UCSD-AML1 (cell line): ENCODE measurements around the gene RBPJ.
A peak's percentile ranks its signal among the peaks of the same experiment; 100 is the strongest.
"Not testable (repeated sequence)": the region's sequence is repeated elsewhere in the genome, so short reads cannot be mapped to it uniquely, and the experiment has no call there.

ENCODE experiments used
- DNase-seq: peaks from one replicate; lab custom pipeline; 2025; ENCODE audit not compliant: unreplicated experiment; lab: John Stamatoyannopoulos, UW

Gene RBPJ

DNA sequence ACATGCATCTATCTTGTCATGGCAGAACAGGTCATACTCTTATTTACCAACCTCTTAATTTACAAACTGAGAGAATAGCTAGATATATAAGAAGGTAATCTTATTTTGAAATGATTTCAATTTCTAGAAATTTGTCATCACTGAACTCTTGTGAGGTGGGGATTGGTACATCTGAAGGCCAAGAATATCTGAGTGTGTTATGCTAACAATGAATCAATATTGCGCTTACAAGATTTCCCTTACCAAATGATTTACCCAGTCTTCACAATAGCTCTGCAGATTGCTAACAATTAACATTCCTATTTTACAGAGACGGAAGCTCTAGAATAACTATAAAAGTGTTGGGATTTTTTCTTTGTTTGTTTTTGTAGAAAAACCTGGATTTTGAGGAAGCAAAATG is 48.3 kb downstream of the RBPJ start:
- no peak for DNase-seq

DNA sequence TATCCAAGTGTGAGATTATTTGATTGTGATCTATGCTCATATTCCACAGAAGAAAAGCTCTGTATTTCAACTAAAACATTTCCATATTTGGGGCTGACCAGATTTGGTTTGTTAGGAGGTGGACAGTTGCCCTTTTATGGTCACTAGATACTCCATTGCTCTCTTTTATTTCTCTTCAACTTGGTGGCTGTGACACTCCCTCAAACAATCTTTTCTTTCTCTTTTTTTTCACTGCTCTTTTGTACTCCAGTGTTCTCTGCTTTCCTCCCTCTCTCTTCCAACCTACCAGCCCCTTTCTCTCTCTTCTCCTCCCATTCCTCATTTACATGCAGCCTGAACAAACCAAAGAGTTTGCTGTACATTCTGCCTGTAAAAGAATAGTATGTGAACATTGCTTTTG is 48.8 kb downstream of the RBPJ start:
- no peak for DNase-seq

DNA sequence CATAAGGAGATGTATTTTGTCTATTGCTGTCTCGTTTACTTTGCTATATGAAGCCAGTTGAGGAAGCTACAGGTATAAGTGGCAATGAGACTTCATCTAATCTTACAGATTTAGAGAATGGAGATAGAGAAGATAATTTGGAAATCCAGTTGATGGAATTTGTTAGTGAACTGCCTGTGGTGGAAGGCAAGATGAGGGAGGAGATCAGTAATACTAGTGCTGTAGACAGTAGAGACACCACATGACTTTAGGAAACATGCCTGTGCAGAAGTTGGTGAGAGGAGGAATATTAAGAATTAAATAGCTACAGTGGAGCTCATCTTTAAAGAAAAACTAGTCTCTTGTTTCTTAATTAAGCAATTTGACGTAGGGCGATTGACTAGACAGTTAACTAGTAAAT is 51.3 kb downstream of the RBPJ start:
- no peak for DNase-seq

DNA sequence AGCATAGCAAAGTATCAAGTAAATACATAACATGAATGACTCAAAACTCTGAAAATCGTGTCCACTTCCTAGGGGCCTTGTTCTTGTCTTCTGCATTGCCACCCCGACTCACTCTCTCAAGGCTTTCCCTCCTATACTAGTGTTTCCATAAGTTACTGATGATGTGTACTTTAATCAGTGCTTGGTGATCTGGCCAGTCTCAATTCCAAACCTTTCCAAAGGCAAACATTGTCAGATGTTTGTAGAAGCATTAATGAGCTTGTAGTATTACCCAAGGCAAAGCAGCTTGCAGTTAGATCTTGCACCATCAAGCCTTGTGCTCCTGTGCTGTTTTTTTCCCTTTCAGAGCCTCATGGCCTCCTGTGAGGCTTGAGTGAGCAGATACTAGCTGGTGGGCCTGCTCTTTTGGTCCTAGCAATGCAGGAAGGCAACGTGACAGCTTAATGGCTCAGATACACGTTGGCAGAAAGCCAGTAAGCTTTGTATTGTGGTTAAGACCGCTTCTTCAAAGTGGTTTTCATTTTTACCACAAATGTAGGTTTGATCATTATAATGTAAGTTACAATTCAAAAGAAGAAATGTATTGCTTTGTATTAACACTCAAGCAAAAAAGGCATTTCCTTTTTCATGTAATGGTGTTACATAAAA is 51.8 kb downstream of the RBPJ start:
- DNase-seq, result peak; percentile 51

DNA sequence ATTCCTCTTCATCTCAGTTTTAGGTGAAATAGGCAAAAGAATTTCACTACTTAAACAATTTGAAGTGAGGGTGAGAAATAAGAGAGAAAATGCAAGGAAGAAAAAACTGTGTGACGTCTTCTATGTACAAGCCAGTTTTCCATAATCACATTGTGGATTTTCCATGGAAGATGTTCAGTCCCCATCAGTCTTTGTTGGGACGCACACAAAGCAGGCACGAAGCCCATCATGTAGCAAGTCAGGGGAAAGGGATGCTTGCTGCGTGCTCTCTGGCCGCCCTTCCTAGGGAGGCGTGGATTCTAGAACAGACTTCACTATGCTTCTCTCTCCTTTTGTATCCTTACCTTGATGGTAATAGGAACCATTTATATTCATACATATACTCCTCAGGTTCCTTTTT is 54.7 kb downstream of the RBPJ start:
- DNase-seq, result no peak

DNA sequence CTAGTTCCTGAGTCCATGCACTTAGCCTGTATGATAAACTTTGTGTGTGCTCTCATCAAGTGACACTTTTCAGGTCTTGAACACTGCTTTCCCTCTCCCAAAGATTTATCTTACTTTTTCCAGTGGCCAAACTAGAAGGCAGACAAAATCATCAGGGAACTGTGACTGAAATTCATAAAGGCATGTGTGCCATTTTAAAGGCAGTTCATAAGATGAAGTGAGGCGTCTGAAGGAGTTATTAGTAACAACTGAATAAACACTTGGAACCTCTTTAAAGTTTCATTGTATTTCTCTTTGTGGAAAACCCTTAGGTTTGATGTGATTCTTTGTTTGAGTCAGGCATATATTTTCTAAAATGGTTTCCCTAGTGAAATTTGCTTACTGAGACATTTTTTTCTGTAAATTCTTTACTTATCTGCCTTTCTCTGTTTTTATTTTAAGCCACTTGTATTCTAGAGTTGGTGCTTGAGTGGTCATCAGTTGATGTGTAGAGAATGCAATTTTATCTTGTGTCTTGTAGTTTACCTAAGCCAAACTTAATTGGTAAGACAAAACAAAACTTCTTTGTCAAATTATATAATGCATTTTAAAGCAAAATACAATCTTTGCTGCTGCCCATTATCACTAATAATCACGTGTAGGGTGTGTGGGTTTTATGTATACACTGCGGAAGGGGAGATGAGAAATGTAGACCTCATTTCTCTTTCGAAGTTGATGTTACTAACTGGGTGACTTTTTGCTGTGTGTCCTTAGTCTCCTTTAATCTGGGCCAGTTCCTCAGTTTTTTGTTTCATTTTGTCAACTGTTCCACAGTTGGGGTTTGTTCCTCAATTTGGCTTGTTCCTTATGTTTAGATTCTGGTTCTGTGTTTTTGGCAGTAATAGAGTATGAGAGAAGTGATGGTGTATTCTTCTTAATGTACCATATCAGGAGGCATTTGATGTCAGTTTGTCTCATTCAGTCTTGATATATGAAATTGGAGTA is 56.8 kb downstream of the RBPJ start:
- DNase-seq, result no peak

DNA sequence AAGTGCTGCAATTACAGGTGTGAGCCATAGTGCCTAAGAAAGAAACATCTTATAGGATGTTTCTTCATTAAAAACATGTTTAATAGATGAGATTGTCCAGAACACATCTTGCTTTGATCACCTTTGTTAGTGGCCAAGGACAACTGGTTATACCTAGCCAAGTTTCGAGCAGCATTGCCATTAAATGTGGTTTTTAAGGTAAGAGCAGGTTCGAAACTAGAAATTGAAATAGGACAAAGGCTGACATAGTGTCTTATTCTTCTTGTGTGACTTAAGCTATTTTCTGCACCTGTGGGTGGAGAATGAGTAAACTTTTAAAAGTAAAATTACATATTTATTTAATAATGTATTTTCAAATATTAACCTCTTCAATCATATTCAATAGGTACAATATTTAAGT is 59.0 kb downstream of the RBPJ start:
- DNase-seq, result no peak

DNA sequence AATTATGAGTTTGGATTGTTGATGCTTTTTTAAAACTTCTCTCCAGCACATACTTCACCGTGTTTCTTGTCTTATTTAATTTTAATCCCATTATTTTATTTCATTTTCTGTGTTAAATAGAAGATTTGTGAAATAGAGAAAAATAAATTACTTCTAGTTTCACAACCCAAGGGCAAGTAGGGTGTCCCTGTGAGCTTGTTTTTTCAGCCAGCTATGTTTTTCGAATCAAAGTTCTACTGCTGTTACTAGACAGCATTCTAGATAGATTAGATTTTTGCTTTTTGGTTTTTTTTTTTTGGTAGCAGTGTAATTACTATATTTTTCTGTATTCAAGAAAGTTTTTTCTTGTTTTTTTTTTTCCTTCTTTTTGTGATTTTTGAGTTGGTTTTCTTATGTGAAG is 59.9 kb downstream of the RBPJ start:
- no peak for DNase-seq

DNA sequence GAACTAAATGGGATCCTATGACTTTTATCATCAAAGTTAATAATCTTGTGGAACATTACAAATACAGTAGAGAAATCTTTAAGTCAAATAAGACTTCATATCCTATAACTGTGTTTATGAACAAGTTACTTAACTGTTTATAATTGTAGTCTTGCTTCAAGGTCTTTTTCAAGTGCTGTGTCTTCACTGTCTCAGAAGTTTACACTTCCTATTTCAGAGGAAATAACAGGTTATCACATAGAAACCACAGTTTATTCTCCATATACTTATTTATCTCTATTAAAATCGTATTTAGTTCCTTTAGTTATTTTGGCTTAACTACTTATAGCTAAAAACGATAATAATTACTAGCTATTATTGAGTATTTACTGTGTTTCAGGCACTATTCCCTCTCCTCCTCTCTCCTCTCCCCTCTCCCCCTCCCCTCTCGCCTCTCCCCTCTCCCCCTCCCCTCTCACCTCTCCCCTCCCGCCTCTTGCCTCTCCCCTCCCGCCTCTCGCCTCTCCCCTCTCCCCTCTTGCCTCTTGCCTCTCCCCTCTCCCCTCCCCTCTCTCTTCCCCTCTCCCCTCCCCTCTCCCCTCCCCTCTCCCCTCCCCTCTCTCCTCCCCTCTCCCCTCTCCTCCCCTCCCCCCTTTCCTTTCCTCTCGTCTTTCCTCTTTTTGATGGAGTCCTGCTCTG is 63.7 kb downstream of the RBPJ start:
- DNase-seq, result no peak

DNA sequence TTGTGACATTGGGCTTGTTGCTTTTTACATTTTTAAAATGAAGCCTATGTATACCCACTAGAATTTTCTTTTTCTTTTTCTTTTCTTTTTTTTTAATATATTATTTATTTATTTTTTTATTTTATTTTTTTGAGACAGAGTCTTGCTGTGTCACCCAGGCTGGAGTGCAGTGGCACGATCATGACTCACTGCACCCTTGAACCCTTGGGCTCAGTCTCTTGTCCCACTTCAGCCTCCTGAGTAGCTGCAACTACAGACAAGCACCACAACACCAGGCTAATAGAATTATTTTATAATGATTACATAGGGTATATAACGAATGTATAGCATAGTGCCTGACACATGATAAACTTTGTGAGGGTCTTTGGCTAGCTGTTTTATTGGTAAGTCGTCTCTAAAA is 64.9 kb downstream of the RBPJ start:
- DNase-seq, result no peak

DNA sequence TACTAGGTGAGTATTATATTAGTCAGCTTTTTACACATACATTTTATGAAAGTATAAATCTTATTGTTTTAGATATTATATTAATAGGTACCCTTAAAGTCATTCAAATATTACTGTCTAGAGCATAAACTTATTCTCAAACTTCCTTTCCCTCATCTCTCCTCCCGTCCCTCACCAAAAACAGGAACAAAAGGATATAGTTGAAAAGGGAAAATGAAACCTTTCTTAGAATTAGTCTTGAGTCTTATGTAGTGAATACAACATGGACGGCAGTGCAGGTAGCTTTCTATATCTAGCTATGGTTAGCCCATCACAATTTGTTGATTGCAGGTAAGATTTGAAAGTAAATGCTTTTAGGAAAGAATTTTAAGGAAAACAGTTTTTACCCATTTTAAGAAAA is 65.6 kb downstream of the RBPJ start:
- DNase-seq, result no peak

DNA sequence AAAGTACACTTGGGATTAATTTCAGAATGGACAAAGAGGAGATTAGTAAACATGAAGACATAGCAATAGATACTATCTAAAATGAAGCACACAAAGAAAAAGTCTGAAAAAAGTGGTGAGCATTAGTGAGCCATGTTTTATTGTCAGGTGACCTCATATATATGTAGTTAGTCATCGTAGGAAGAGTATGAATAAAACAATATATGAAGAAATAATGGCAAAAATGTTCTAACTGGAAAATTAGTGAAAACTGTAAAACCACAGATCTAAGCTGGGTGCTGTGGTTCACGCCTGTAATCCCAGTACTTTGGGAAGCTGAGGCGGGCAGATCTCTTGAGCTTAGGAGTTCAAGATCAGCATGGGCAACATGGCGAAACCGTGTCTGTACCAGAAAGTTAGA is 67.9 kb downstream of the RBPJ start:
- DNase-seq, result no peak

DNA sequence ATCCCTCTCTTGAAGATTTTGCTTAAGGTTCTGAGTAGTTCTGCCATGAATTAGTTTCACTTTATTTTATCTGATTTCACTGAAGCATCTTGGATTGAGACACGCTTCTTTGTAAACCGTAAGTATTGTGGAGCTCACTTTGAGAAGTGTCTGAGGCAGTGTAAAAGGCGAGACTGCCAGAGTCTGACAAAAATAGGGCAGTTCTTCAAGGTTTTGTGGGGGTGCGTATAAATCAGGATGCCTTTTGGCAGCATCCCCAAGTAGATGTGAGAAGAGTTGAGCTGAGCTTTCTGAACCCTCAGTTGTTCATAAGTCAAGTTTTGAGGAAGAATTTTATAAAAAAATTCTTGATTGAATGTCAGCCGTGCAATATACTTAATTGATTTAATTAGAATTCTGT is 76.3 kb downstream of the RBPJ start:
- no peak for DNase-seq

DNA sequence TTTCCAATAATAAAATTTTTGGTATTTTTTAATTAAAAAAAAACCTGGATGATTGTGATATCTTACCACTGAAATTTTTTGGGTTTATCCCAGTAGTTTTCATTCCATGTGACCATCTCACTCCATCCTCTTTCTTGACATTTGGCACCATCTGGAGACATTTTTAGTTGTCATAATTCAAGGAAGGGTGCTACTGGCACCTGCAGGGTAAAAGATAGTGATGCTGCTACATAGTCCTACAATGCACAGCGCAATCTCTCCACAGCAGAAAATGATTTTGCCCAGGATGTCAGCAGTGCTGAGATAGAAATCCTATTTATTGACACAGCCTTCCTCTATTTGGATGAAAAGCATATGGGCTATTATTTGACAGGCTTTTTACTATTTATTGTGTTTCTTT is 79.3 kb downstream of the RBPJ start:
- no peak for DNase-seq

DNA sequence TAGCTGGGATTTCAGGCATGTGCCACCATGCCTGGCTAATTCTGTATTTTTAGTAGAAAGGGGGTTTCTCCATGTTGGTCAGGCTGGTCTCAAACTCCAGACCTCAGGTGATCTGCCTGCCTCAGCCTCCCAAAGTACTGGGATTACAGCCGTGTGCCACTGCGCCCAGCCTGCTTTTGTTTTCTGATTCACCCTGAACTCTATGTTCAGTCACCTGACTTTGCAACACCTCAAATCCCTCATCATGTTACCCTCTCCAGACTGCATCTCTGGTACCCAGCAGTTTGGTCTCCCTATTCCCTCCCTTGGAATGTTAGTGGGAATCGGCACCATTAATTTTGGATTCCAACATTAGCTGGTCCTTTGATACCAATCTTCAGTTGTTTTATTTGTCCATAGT is 81.2 kb downstream of the RBPJ start:
- DNase-seq, result not testable (repeated sequence)

DNA sequence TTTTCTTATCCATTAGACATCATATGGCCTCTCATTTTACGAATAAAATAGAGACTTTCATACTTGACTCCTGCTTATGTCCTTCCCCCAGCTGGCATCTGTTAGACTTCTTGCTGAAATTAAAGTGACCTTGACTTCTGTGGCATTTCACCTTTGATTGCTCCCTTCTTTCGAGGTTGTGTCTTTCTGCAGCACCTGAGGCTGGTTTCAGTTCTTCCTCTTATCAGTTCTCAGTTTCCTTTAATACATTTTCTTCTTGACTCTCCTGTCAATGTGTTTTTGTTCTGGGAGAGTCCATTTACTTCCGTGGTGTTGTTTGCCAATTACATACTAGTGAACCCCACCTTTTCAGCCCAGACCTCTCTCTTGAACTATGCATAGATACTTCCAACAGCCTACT is 81.6 kb downstream of the RBPJ start:
- no peak for DNase-seq

DNA sequence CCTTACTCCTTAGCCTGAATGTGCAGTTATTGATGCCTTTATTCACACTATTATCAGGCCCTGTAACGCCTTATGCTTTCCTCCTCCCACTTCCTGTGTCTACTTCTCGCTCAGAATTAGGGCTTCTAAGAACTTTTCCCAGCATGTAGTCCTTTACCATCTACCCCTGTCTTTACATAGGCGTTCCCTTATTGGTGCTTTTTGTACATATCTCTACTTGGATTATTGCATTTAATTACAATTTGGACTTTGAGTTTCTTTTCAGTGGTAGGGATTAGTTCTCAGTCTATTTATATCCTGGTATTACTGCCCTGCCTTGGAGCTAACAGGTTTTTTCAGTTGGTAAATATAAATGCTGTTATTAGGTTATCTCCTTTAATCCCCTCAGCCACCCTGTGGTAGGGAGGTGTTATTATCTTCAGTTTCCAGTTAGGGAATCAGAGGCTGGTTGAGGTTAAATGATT is 84.0 kb downstream of the RBPJ start:
- no peak for DNase-seq

DNA sequence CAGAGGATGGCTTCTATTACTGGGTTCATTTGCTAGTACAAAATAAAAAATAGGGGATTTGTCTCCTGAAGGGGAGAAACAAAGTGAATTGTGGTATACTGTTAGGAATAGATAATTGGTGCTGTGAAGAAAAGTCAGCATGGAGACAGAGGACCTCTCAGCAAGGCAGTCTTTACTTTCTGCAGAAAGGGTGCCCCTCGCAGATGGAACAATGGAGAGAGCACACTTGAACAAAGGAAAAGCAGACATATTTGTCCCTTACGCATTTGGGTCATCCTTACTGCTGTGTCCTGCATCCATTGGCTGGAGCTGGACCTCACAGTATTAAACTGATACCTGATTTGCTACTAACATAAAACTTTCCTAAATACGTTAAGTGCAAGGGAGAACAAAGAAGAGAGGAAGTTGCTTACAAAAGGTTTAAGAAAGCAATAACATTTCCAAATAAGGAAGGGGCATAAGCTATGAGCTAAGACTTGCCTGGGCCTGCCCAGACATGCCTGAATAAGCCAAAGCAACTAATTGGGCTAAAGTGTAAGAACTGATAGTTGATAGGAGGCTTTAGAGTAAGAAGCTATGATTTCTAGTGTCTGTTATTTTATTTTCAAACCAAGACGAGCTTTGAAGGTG is 85.6 kb downstream of the RBPJ start:
- no peak for DNase-seq

DNA sequence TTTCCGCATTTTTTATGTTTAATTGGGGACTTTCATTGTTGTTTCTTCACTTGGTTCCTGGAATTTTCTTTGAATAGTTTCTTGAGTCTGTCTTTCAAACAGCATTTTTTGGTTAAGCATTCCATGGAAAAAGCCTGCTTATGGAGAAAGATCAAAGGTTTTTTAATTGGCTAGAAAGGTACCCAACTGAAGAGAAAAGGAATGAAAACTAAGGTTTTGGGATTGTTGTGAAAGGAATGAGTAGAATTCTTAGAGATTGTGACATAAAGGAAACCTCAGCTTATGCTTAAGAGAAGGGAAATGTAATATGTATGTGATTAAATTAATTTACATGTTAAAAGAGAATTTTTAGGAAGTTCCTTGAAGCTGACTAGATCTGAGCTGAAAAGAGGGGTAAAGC is 86.7 kb downstream of the RBPJ start:
- no peak for DNase-seq

DNA sequence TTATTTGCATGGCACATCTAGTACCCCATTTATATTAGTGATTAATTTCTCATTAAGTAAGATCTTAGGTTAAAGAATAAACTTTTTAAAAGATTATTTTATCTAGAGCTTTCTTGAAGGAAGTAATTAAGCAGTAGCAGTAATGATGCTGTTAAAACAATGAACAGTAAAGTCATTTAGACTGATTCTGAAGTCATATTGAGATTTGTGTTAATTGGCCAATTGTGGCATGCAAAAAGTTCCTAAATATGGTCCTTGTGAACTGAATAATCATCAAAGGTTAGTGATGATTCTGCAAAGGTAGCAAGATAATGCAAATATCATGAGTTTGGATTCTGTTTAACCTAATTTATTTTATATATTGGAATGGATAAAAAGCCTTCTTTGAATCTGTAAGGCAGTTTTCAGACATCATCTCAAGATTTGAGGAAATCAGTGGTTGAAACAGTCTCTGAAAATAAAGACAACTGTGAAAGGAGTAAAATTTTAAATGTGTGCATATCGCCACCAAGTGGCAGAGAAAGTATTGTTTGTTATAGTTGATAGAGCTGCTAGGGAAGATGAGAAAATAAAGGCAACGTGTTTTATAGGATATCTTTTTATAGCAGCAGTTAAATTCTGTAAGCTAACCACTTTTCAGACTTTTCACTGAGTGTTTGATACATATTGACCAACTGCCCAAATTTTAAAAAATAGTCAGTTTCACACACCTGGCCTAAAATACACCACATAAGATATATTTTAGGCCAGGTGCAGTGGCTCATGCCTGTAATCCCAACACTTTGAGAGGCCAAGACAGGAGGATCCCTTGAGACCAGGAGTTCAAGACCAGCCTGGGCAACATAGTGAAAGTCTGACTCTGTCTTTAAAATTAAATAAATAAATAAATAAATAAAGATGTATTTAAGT is 89.8 kb downstream of the RBPJ start:
- no peak for DNase-seq
